Measurements from ENCODE around the gene KPNB1. TPM values are rescaled to one million over a fixed set of nuclear protein-coding genes. Genes with fewer than 3 reads are reported as not detected.

Gene KPNB1
- total RNA-seq = 1,000 to 10,000 TPM in 1 of 2 donors, 100 to 1,000 TPM in 1; 665 to 1,039 TPM

DNA sequence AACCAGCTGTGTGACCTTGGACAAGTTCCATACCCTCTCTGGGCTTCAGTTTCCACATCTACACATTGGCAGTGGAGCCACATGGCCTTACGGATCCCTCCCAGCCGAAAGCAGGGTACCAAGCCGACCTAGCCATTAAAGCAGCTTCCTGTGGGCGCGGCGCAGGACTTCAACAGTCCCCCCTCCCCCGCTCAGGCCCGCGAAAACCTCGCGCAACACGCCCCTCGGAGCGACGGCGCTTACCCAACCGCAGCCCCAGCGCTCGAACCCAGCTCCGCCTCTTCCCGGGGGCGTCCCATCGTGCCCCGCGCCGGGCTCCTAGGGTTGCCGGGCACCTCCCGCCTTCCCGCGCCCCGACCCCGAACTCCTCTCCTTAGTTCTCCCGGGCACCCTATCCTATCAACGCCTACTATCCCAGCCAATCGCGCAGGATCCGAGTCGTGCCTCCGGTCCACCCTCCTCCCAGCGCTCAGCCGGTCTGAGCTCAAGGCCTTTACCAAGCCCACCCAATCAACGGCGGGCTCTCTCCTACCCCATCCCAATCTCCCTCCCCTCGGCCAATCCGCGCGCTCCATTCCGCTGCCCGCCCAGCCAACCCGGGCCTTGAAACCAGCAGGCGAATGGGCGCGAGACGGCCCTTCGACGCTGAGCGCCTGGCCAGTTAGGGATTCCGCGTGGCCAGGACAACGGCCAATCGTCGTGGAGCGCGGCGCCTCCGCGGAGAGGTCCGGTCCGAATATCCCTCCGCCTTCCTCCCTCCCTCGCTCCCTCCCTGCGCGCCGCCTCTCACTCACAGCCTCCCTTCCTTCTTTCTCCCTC is at the start of gene KPNB1:
TSS of gene KPNB1 (plus strand) at position 767 of the 819 bp plus-strand sequence. CDS start 326 bp downstream, outside the sequence.
- H3K4me3 Mint-ChIP-seq = peak within 1 kb of the TSS; percentile 98
- H3K27ac Mint-ChIP-seq = peak within 1 kb of the TSS; percentile 97
- ATAC-seq = peak; percentile 90 to 93
- H3K4me1 Mint-ChIP-seq (ENCODE audit: low read depth in 2 of 2) = peaks cover 41 to 46% of the 10 kb centered on the region in 2 donors
- no peaks in the 10 kb centered on the region for H3K9me3 Mint-ChIP-seq
- DNase-seq (ENCODE audit: low spot score) = peak; percentile 100
- H3K27me3 Mint-ChIP-seq = no peaks in the 10 kb centered on the region
- peaks cover 33% of the 10 kb centered on the region for H3K36me3 Mint-ChIP-seq

DNA sequence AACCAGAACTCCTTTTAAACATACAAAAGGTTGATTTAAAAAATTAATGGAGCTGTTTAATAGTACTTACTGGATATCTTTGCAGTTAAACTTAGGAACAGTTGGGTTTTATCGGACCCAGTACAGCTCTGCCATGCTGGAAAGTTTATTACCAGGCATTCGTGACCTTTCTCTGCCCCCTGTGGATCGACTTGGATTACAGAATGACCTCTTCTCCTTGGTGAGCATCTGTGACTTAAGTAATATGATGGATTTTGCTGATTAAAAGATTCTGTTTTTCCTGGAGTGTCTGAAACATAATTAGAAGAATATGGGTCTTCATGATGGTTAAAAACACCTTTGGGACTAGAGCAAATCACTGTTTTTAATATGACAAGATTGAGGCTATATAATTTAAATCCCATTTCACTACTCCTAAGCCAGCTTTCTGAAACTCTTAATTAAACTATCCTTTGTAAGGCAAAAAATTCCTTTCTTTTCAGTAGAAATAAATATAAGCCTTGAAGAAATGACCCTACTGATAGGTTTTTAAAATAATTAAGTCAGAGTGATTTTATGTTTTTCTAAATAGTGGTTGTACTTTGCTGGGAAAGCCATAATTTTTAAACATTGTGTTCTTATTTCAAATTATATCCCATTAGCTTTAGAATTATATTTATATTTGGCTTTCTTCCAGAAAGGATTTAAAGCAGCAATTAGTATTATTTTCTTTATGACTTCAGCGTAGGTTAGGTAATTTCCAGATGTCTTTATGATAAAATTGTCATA is 45.7 kb upstream of the KPNB1 start:
- H3K27ac Mint-ChIP-seq = no peak overlapping the region
- ATAC-seq = no peak
- DNase-seq (ENCODE audit: low spot score) = no peak
- H3K36me3 Mint-ChIP-seq = peaks cover 27% of the 10 kb centered on the region
- no peaks in the 10 kb centered on the region for H3K9me3 Mint-ChIP-seq
- H3K4me3 Mint-ChIP-seq = no peak overlapping the region
- no peaks in the 10 kb centered on the region for H3K27me3 Mint-ChIP-seq
- peaks cover 0 to 2% of the 10 kb centered on the region in 2 donors for H3K4me1 Mint-ChIP-seq (ENCODE audit: low read depth in 2 of 2)

DNA sequence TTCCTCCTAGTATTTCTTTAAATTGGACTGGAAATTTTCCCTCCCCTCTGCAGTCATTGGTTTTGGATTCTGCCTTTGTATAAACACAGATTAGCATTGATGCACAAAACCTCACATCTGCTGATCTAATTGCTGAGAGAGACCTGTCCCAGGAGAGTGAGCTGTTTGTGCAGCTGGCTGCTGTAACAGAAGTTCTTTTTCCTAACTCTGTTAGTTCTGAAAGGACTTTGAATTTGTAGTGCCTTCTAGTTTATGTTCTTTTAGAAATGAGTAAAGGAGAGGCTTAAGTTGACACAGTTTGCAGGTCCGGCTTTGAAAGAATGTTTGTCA is 45.2 kb upstream of the KPNB1 start:
- Mint-ChIP-seq H3K27ac (no peak overlapping the region), H3K9me3 (no peaks in the 10 kb centered on the region), H3K27me3 (no peaks in the 10 kb centered on the region), H3K4me1 (ENCODE audit: low read depth in 2 of 2) (peaks cover 0 to 2% of the 10 kb centered on the region in 2 donors), H3K4me3 (no peak overlapping the region), H3K36me3 (peaks cover 23% of the 10 kb centered on the region)
- no peak for ATAC-seq
- no peak for DNase-seq (ENCODE audit: low spot score)

DNA sequence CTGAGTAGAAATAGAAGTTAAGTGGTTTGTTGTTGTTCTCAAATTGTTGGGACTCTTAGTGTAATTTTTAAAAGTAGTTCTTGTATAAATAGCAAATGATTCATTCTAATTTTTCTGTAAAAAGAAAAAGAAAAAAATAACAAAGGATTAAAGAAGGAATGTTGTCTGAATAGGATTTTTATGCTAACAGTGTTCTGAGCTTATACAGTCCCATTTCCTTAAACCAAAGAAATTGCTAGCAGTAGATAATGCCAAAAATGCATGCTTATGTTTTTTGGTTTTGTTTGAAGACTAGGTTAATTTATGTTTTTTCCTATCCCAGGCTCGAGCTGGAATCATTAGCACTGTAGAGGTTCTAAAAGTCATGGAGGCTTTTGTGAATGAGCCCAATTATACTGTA is 44.7 kb upstream of the KPNB1 start:
- peaks cover 22% of the 10 kb centered on the region for H3K36me3 Mint-ChIP-seq
- H3K27me3 Mint-ChIP-seq = no peaks in the 10 kb centered on the region
- no peak overlapping the region for H3K27ac Mint-ChIP-seq
- ATAC-seq (no peak), DNase-seq (ENCODE audit: low spot score) (no peak)
- peaks cover 2 to 5% of the 10 kb centered on the region in 2 donors for H3K4me1 Mint-ChIP-seq (ENCODE audit: low read depth in 2 of 2)
- no peaks in the 10 kb centered on the region for H3K9me3 Mint-ChIP-seq
- H3K4me3 Mint-ChIP-seq = no peak overlapping the region

GRCh38 chr17:47607481-47607880 is 42.2 kb upstream of the KPNB1 start:
- H3K9me3 Mint-ChIP-seq = no peaks in the 10 kb centered on the region
- peaks cover 8% of the 10 kb centered on the region in 2 donors for H3K4me1 Mint-ChIP-seq (ENCODE audit: low read depth in 2 of 2)
- no peak overlapping the region for H3K4me3 Mint-ChIP-seq
- no peak overlapping the region for H3K27ac Mint-ChIP-seq
- DNase-seq (ENCODE audit: low spot score) (no peak), ATAC-seq (no peak)
- H3K27me3 Mint-ChIP-seq = no peaks in the 10 kb centered on the region
- H3K36me3 Mint-ChIP-seq = peaks cover 15% of the 10 kb centered on the region

DNA sequence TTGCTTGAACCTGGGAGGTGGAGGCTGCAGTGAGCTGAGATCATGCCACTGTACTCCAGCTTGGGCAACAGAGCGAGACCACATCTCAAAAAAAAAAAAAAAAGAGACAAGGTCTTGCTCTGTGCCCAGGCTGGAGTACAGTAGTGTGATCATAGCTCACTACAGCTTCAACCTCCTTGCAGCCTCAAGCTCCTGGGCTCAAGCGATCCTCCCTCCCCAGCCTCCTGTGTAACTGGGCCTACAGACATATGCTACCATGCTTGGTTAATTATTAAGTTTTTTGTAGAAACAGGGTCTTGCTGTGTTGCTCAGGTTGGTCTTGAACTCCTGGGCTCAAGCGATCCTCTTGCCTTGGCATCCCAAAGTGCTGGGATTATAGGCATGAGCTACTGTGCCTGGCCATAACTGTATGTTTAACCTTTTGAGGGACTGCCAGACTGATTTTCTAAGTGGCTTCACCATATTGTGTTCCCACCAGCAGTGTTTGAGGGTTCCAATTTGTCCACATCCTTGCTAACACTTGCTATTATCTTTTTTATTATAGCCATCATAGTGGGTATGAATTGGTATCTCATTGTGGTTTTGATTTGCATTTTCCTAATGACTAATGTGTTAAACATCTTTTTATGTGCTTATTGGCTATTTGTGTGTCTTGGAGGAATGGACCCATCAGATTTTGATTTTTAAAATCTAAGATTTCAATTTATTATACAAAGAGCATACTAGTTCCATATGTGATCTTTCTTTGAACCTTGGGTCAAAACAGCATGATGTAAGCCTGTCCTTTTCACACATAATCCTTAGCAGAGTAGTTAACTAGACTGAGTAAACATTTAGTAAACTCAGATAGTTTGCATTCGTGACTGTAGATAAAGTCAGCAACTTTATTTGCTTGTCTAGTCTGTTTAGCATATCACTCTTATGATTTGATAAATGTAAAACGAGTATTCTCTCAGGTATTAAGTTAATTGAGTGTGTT is 38.1 kb upstream of the KPNB1 start:
- H3K27me3 Mint-ChIP-seq = no peaks in the 10 kb centered on the region
- peaks cover 8 to 11% of the 10 kb centered on the region in 2 donors for H3K4me1 Mint-ChIP-seq (ENCODE audit: low read depth in 2 of 2)
- peaks cover 10% of the 10 kb centered on the region for H3K36me3 Mint-ChIP-seq
- no peaks in the 10 kb centered on the region for H3K9me3 Mint-ChIP-seq
- DNase-seq (ENCODE audit: low spot score) (no peak), ATAC-seq (no peak)
- no peak overlapping the region for H3K27ac Mint-ChIP-seq
- no peak overlapping the region for H3K4me3 Mint-ChIP-seq

DNA sequence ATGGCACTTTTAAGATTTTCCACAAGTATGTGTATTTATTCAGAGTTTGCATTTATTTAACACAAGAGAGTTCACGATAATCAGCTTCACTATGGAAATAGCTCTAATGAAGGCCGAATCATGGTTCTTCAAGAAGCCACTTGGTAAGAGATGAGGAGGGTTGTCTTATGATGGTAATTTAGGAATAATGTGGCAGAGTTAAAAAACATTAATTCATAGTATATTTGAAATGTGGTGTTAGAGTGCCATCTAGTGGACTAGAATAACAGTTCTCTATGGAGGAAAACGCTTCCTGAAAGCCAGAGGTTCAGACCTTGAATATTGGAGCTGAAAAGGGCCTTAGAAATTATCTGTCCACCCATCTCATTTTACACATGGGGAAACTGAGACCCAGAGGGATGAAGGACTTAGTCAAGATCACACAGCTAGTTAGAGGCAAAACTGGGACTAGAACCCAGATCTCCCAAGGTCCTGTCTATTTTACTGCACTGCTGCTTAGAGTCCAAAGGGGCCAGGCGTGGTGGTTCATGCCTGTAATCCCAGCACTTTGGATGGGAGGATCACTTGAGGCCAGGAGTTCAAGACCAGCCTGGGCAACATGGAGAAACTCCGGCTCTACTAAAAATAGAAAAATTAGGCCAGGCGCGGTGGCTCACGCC is 33.8 kb upstream of the KPNB1 start:
- Mint-ChIP-seq H3K9me3 (no peaks in the 10 kb centered on the region), H3K36me3 (peaks cover 20% of the 10 kb centered on the region), H3K4me1 (ENCODE audit: low read depth in 2 of 2) (peaks cover 8 to 9% of the 10 kb centered on the region in 2 donors), H3K27ac (peak overlapping the region; percentile 10 to 33), H3K27me3 (no peaks in the 10 kb centered on the region), H3K4me3 (no peak overlapping the region)
- DNase-seq (ENCODE audit: low spot score) (no peak), ATAC-seq (no peak)

DNA sequence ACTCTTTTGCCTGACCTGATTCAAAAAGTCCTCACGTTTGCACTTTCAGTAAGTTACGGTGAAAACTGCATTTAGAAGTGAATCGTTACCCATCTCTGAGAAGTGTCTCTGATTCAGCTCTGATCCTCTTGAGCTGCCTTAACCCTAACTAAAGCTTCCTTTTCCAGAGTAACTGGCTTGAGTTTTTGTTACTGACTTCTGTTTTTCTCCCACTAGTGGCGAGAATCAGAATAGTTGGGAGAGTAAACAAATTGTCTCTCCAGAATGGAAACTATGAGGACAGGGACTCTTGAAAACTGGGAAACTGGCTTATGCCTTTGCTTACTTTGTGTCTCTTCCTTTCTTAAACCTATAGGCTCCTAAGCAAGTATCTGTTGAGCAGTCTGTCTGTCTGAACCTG is 31.3 kb upstream of the KPNB1 start:
- H3K9me3 Mint-ChIP-seq = no peaks in the 10 kb centered on the region
- DNase-seq (ENCODE audit: low spot score) = no peak
- no peak overlapping the region for H3K4me3 Mint-ChIP-seq
- H3K36me3 Mint-ChIP-seq = peaks cover 20% of the 10 kb centered on the region
- H3K27me3 Mint-ChIP-seq = no peaks in the 10 kb centered on the region
- H3K27ac Mint-ChIP-seq = no peak overlapping the region
- ATAC-seq = no peak
- H3K4me1 Mint-ChIP-seq (ENCODE audit: low read depth in 2 of 2) = peaks cover 8 to 12% of the 10 kb centered on the region in 2 donors

GRCh38 chr17:47620503-47621245 is 29.0 kb upstream of the KPNB1 start:
- H3K36me3 Mint-ChIP-seq = peaks cover 20% of the 10 kb centered on the region
- no peaks in the 10 kb centered on the region for H3K27me3 Mint-ChIP-seq
- DNase-seq (ENCODE audit: low spot score) (no peak), ATAC-seq (peak; percentile 40 to 76)
- peaks cover 8 to 12% of the 10 kb centered on the region in 2 donors for H3K4me1 Mint-ChIP-seq (ENCODE audit: low read depth in 2 of 2)
- no peak overlapping the region for H3K4me3 Mint-ChIP-seq
- no peaks in the 10 kb centered on the region for H3K9me3 Mint-ChIP-seq
- peak overlapping the region; percentile 40 to 64 for H3K27ac Mint-ChIP-seq

- no peak for DNase-seq (ENCODE audit: low spot score)
- ATAC-seq = peak in 1 of 2 donors; percentile 59
- H3K36me3 Mint-ChIP-seq = peaks cover 16% of the 10 kb centered on the region
- peaks cover 8 to 9% of the 10 kb centered on the region in 2 donors for H3K4me1 Mint-ChIP-seq (ENCODE audit: low read depth in 2 of 2)
- no peaks in the 10 kb centered on the region for H3K9me3 Mint-ChIP-seq
- no peaks in the 10 kb centered on the region for H3K27me3 Mint-ChIP-seq
- H3K27ac Mint-ChIP-seq = peak overlapping the region; percentile 40 to 64
- no peak overlapping the region for H3K4me3 Mint-ChIP-seq
Measured at GRCh38 chr17:47621293-47622179, 28.2 kb upstream of the KPNB1 start.

DNA sequence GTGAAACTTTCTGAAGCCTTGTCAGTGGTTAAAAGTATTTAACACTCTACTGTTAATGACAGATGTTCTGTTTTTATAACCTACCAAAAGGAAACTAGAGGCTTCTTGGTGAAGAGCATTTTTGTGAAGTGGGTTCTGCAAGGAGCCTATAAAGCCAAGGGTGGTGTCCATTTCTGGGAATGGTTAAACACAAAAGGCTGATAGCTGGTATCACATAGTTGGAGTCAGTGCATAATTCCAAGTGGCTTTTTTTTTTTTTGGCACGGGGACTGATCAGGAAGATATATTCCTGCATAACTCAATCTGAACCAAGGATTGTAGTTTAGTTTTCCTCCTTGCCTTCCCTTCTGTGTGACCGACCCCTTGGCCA is 27.6 kb upstream of the KPNB1 start:
- DNase-seq (ENCODE audit: low spot score) (no peak), ATAC-seq (no peak)
- Mint-ChIP-seq H3K4me1 (ENCODE audit: low read depth in 2 of 2) (peaks cover 8 to 9% of the 10 kb centered on the region in 2 donors), H3K9me3 (no peaks in the 10 kb centered on the region), H3K27ac (peak overlapping the region in 1 of 2 donors; percentile 66), H3K4me3 (no peak overlapping the region), H3K36me3 (peaks cover 16% of the 10 kb centered on the region), H3K27me3 (no peaks in the 10 kb centered on the region)

GRCh38 chr17:47624727-47625068 is 25.0 kb upstream of the KPNB1 start:
- Mint-ChIP-seq H3K36me3 (peaks cover 7% of the 10 kb centered on the region), H3K9me3 (no peaks in the 10 kb centered on the region), H3K4me1 (ENCODE audit: low read depth in 2 of 2) (peaks cover 8 to 9% of the 10 kb centered on the region in 2 donors), H3K27me3 (no peaks in the 10 kb centered on the region), H3K4me3 (no peak overlapping the region), H3K27ac (peak overlapping the region in 1 of 2 donors; percentile 27)
- no peak for ATAC-seq
- no peak for DNase-seq (ENCODE audit: low spot score)
